HG03280 (cell line): Measurements from ENCODE around the gene PEA15.

ENCODE experiments used
- ATAC-seq: cut with Tn5 transposase; IDR thresholded peaks from one replicate; pipeline ENCODE4 v1.9.1; 2021; ENCODE audit warnings: mild to moderate bottlenecking, moderate library complexity; ENCODE audit not compliant: unreplicated experiment

Gene PEA15

GRCh38 chr1:160178731-160179130 lies 26.5 kb upstream of the PEA15 start:
- ATAC-seq: no peak

- no peak for ATAC-seq
Observed at GRCh38 chr1:160179336-160179735, 25.8 kb upstream of the PEA15 start.

- ATAC-seq: no peak
Observed at GRCh38 chr1:160186246-160186645, 18.9 kb upstream of the PEA15 start.

- no peak for ATAC-seq
Observed at GRCh38 chr1:160186729-160187128, 18.5 kb upstream of the PEA15 start.

GRCh38 chr1:160187407-160187806 lies 17.8 kb upstream of the PEA15 start:
- ATAC-seq: no peak

GRCh38 chr1:160188341-160188740 lies 16.8 kb upstream of the PEA15 start:
- no peak for ATAC-seq

GRCh38 chr1:160189649-160190625 lies 15.2 kb upstream of the PEA15 start, which contains the start of gene CASQ1:
Gene CASQ1, plus strand, starts transcription at chr1:160190575. Its CDS starts 177 bp downstream, at chr1:160190752.
- no peak for ATAC-seq

GRCh38 chr1:160191756-160192155 lies 13.4 kb upstream of the PEA15 start:
- ATAC-seq: no peak

- ATAC-seq: no peak
Observed at GRCh38 chr1:160192234-160192633, 12.9 kb upstream of the PEA15 start.

GRCh38 chr1:160193091-160193819 lies 11.9 kb upstream of the PEA15 start:
- no peak for ATAC-seq

GRCh38 chr1:160193832-160194736 lies 11.1 kb upstream of the PEA15 start:
- no peak for ATAC-seq

- ATAC-seq: no peak
Observed at GRCh38 chr1:160194737-160195059, 10.5 kb upstream of the PEA15 start.

GRCh38 chr1:160196143-160196542 lies 9.0 kb upstream of the PEA15 start:
- ATAC-seq: no peak

- no peak for ATAC-seq
Observed at GRCh38 chr1:160197231-160197630, 8.0 kb upstream of the PEA15 start.

GRCh38 chr1:160200786-160201185 lies 4.4 kb upstream of the PEA15 start:
- no peak for ATAC-seq

GRCh38 chr1:160204526-160205241 lies 500 bp upstream of the PEA15 start:
- ATAC-seq: peak; percentile 42

GRCh38 chr1:160206036-160206389 lies 829 bp downstream of the PEA15 start:
- peak; percentile 35 for ATAC-seq

- no peak for ATAC-seq
Observed at GRCh38 chr1:160206421-160207117, 1.4 kb downstream of the PEA15 start.

- ATAC-seq: no peak
Observed at GRCh38 chr1:160207118-160207650, 2.0 kb downstream of the PEA15 start.
